Measurements from ENCODE around the gene KRT81. TPM values are rescaled to one million over a fixed set of nuclear protein-coding genes. Genes with fewer than 3 reads are reported as not detected.

Gene KRT81
- total and polyA plus RNA-seq, 8 donors = 0.12 to 0.26 TPM; not detected in 6

GRCh38 chr12:52335598-52336262 is 44.4 kb upstream of the KRT81 start:
- DNase-seq (no peak), ATAC-seq (no peak)
- no peaks in the 10 kb centered on the region for H3K4me1 ChIP-seq
- TF ChIP-seq, protein P1, sequence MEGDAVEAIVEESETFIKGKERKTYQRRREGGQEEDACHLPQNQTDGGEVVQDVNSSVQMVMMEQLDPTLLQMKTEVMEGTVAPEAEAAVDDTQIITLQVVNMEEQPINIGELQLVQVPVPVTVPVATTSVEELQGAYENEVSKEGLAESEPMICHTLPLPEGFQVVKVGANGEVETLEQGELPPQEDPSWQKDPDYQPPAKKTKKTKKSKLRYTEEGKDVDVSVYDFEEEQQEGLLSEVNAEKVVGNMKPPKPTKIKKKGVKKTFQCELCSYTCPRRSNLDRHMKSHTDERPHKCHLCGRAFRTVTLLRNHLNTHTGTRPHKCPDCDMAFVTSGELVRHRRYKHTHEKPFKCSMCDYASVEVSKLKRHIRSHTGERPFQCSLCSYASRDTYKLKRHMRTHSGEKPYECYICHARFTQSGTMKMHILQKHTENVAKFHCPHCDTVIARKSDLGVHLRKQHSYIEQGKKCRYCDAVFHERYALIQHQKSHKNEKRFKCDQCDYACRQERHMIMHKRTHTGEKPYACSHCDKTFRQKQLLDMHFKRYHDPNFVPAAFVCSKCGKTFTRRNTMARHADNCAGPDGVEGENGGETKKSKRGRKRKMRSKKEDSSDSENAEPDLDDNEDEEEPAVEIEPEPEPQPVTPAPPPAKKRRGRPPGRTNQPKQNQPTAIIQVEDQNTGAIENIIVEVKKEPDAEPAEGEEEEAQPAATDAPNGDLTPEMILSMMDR (IDR thresholded peaks at IDR 0.05) = no peak
- H3K36me3 ChIP-seq = no peaks in the 10 kb centered on the region
- H3K27me3 ChIP-seq = peaks cover 0 to 10% of the 10 kb centered on the region in 2 donors
- peaks cover 0 to 3% of the 10 kb centered on the region in 2 donors for H3K9me3 ChIP-seq
- H3K27ac ChIP-seq = no peak overlapping the region
- H3K4me3 ChIP-seq = no peak overlapping the region
- intact Hi-C loops (cut with DNase I) = no loop called here

GRCh38 chr12:52334185-52334584 is 42.9 kb upstream of the KRT81 start:
- Histone ChIP-seq H3K4me1 (no peaks in the 10 kb centered on the region), H3K4me3 (no peak overlapping the region), H3K36me3 (no peaks in the 10 kb centered on the region), H3K9me3 (peaks cover 0 to 3% of the 10 kb centered on the region in 2 donors), H3K27me3 (peaks cover 0 to 10% of the 10 kb centered on the region in 2 donors), H3K27ac (no peak overlapping the region)
- intact Hi-C loops (cut with DNase I) = no loop called here
- no peak for DNase-seq
- no peak for ATAC-seq
- TF ChIP-seq, protein P1 (IDR thresholded peaks at IDR 0.05) = no peak

DNA sequence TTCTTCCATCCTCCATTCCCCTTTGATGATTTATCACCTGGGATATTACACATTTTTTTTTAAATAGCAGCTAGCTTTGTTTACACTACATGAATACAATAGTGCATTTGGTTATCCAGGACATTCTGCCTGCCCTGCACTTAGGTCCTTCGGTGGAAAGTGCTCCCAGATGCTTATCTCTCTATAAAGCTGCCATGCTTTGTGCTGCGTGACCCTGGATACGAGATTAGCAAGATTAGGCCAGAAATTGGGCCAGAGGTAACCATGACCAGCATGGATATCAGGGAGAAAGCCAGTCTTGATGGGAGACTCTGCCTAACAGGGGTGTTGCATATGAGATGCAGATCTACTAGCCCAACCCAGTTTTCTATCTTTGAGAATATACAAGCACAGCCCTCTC is 42.0 kb upstream of the KRT81 start:
- TF ChIP-seq, protein P1 (IDR thresholded peaks at IDR 0.05) = no peak
- H3K27me3 ChIP-seq = peaks cover 0 to 10% of the 10 kb centered on the region in 2 donors
- ATAC-seq (no peak), DNase-seq (no peak)
- no peak overlapping the region for H3K4me3 ChIP-seq
- H3K4me1 ChIP-seq = no peaks in the 10 kb centered on the region
- H3K36me3 ChIP-seq = no peaks in the 10 kb centered on the region
- no peak overlapping the region for H3K27ac ChIP-seq
- H3K9me3 ChIP-seq = peaks cover 0 to 3% of the 10 kb centered on the region in 2 donors
- intact Hi-C loops (cut with DNase I) = no loop called here

DNA sequence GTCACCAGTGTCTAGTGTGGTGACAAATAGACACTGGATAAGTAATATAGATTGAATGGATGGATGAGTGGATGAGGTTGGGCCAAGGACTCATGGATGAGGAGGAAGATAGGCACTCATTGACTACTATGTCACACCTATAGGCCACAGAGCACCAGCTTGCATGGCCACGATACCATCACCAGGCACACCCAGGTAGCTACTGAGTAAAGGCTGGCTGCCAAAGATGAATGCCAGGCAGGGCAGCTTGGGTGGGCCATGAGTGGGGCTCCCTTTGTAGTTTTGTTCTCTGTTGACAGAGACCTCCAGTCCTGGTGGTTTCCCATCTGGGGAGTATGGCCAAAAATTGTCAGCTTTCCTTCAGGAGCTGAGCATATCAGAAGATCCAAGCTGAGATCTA is 41.0 kb upstream of the KRT81 start:
- no peak for DNase-seq
- no peak for ATAC-seq
- H3K4me1 ChIP-seq = no peaks in the 10 kb centered on the region
- intact Hi-C loops (cut with DNase I) = no loop called here
- TF ChIP-seq, protein P1 (IDR thresholded peaks at IDR 0.05) = no peak
- H3K4me3 ChIP-seq = no peak overlapping the region
- H3K27ac ChIP-seq = no peak overlapping the region
- H3K9me3 ChIP-seq = peaks cover 0 to 3% of the 10 kb centered on the region in 2 donors
- H3K36me3 ChIP-seq = no peaks in the 10 kb centered on the region
- H3K27me3 ChIP-seq = peaks cover 0 to 15% of the 10 kb centered on the region in 2 donors

GRCh38 chr12:52331833-52332232 is 40.5 kb upstream of the KRT81 start:
- TF ChIP-seq, protein P1 (IDR thresholded peaks at IDR 0.05) = no peak
- H3K36me3 ChIP-seq = no peaks in the 10 kb centered on the region
- H3K27me3 ChIP-seq = peaks cover 0 to 20% of the 10 kb centered on the region in 2 donors
- H3K4me1 ChIP-seq = no peaks in the 10 kb centered on the region
- peaks cover 0 to 3% of the 10 kb centered on the region in 2 donors for H3K9me3 ChIP-seq
- no peak overlapping the region for H3K4me3 ChIP-seq
- intact Hi-C loops (cut with DNase I) = no loop called here
- DNase-seq = no peak
- ATAC-seq = no peak
- H3K27ac ChIP-seq = no peak overlapping the region
